ENCODE results near the gene EHF. TPM values are rescaled to one million over a fixed set of nuclear protein-coding genes. Genes with fewer than 3 reads are reported as not detected.
"Not testable (repeated sequence)": the region's sequence is repeated elsewhere in the genome, so short reads cannot be mapped to it uniquely, and the experiment has no call there.

The EHF gene
- polyA plus RNA-seq = not detected

DNA sequence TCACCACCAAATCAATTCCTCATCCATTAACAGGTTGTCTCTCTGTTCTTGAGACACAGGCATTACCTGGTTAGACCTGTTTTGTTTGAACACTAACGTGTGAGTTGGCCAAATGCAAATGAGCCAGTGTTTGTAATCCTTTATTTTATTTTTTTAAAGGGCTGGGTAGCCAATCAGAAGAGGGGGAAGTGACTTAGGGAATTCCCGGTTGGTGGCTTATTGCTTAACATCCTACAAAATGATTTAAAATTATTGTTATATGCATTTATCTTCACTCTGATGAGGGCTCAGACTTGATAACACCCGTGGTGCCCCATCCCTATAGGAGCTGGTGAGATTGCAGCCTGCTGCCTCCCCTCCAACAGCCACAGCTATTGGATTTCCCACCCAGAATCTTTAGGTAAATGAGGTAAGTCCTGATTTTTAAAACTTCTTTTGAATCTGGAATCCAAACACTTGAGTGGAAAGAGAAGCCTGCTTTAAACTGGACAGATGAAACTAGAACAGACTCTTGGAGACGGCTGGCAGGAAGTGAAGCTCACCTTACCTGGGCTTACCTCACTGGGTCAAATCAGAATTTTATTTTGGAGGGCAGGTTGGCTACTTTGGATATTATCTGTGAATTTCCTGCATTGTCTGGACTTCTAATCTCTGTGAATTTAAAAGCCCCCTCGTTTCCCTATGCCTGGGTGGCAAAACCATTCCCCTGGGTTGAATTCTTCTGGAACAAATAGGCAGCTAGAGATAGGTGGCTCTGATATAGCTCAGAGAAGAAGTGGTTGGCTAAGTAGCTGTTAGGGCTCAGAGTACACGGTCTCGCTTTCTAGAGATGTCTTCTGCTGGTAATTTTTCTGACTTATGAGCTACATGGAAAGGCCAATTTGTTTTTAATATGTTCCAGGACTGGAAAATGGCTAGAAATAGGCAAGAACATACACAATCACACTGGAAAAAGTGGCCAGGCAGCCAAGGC lies at the start of gene EHF:
Gene EHF, plus strand, starts transcription at position 274 of the 973 bp plus-strand sequence. CDS start 21,538 bp downstream, outside the sequence.
- Mint-ChIP-seq H3K27ac (no peak within 1 kb of the TSS), H3K9me3 (no peaks in the 10 kb centered on the region), H3K36me3 (no peaks in the 10 kb centered on the region), H3K27me3 (ENCODE audit: low read depth in 3 of 3) (peaks cover 12 to 29% (median 19%) of the 10 kb centered on the region in 3 donors), H3K4me3 (no peak within 1 kb of the TSS), H3K4me1 (peaks cover 5 to 17% of the 10 kb centered on the region in 2 donors)
- DNase-seq = no peak

DNA sequence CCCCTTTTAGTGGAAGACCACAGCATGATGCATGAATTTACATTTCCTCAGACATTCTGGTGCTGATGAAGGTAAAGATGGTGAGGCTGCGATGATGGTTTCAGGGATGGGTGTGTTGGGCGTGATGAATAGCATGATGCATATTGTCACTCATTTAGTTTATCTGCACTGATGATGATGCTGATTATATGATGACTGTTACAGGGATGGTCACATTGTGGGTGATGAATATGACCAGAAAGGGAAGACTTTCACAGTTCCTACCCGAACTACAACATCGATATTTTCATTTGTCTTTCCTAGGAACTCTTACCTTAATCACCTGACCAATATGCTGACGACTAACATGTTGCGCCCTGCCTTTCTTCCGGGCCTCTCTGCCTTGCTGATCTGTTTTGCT lies 47.4 kb upstream of the EHF start:
- no peaks in the 10 kb centered on the region for H3K4me1 Mint-ChIP-seq
- H3K9me3 Mint-ChIP-seq = peaks cover 0 to 2% (median 0%) of the 10 kb centered on the region in 6 donors
- no peak for DNase-seq
- H3K4me3 Mint-ChIP-seq = no peak overlapping the region
- H3K27me3 Mint-ChIP-seq (ENCODE audit: low read depth in 3 of 3) = peaks cover 6 to 22% (median 13%) of the 10 kb centered on the region in 3 donors
- H3K36me3 Mint-ChIP-seq = no peaks in the 10 kb centered on the region
- no peak overlapping the region for H3K27ac Mint-ChIP-seq

DNA sequence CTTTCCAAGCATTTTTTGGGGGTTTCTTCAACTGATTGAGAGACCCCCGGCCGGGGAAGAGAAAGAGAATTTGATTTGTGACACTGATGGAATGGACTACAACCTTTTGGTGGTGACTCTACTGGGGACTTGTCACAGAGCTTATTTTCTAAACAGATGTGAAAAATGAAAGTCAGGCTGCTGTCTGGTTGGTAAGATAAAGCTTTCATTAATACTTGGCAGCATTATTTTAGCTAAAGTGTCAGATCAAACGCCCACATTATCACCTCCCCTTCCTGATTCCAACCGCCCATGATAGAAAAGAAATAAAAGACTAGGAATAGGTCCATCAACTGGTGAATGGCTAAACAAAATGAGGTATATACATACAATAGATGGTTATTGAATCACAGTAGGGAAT lies 45.6 kb upstream of the EHF start:
- no peaks in the 10 kb centered on the region for H3K36me3 Mint-ChIP-seq
- H3K27me3 Mint-ChIP-seq (ENCODE audit: low read depth in 3 of 3) = peaks cover 4 to 17% (median 14%) of the 10 kb centered on the region in 3 donors
- peaks cover 0 to 2% (median 0%) of the 10 kb centered on the region in 6 donors for H3K9me3 Mint-ChIP-seq
- DNase-seq = no peak
- H3K4me3 Mint-ChIP-seq = no peak overlapping the region
- H3K4me1 Mint-ChIP-seq = no peaks in the 10 kb centered on the region
- H3K27ac Mint-ChIP-seq = no peak overlapping the region

DNA sequence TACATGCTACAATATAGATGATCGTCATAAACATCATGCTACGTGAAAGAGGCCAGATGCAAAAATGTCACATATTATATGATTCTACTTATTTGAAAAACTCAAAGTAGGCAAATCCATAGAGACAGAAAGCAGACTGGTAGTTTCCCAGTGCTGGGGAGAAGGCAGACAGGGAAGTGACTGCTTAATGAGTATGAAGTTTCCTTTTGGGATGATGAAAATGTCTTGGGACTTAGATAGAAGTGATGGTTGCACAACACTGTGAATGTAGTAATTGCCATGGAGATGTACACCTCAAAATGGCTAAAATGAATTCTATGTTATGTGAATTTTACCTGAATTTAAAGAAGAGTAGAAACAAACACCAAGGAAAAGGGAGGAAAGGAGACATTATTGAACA lies 45.2 kb upstream of the EHF start:
- Mint-ChIP-seq H3K27ac (no peak overlapping the region), H3K27me3 (ENCODE audit: low read depth in 3 of 3) (peaks cover under 1 to 17% (median 13%) of the 10 kb centered on the region in 3 donors)

DNA sequence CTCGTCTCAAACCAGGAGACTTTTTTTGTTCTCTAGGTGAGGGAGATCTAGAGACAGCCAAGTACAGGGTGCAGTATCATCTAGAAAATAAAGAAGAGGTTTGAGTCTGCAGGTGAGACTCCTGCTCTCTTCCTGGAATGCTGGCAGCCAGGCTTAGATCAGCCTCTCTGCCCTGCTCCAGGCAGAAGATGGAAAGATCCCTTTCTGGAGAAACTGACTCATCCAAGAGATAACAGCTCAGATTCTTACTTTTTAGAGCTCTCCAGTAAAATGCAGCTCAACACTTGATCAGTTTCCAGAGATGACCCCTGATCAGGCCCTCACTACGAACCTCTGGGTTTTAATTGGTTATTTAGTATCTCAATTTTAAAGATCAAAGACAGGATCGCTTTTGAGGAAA lies 44.6 kb upstream of the EHF start:
- Mint-ChIP-seq H3K36me3 (no peaks in the 10 kb centered on the region), H3K27ac (no peak overlapping the region), H3K27me3 (ENCODE audit: low read depth in 3 of 3) (peaks cover 0 to 16% (median 13%) of the 10 kb centered on the region in 3 donors), H3K9me3 (peaks cover 0 to 2% (median 0%) of the 10 kb centered on the region in 6 donors), H3K4me1 (no peaks in the 10 kb centered on the region), H3K4me3 (no peak overlapping the region)
- DNase-seq = no peak

More for the DNA sequence above, 45.2 kb upstream of the EHF start:
- DNase-seq = no peak
- H3K36me3 Mint-ChIP-seq = no peaks in the 10 kb centered on the region
- no peak overlapping the region for H3K4me3 Mint-ChIP-seq
- no peaks in the 10 kb centered on the region for H3K4me1 Mint-ChIP-seq
- H3K9me3 Mint-ChIP-seq = peaks cover 0 to 2% (median 0%) of the 10 kb centered on the region in 6 donors

DNA sequence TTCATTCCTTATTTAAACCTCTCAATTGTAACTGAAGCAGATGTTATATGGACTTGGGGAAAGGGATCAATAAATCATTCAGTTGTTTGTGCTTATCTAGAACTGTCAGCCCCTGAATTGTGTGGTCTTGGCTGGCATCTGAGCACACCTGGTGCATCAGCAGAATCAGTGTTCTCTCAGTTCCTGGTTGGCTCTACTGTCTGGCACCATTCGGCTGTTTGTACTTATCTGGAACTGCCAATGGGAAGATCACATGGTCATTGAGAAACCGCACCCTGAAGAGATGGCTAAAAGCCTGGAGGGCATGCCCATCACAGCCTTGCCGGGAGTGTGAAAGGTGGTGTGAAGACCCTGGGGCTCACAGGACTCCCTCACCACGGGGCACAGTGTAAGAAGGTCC lies 37.1 kb upstream of the EHF start:
- H3K4me3 Mint-ChIP-seq = no peak overlapping the region

DNA sequence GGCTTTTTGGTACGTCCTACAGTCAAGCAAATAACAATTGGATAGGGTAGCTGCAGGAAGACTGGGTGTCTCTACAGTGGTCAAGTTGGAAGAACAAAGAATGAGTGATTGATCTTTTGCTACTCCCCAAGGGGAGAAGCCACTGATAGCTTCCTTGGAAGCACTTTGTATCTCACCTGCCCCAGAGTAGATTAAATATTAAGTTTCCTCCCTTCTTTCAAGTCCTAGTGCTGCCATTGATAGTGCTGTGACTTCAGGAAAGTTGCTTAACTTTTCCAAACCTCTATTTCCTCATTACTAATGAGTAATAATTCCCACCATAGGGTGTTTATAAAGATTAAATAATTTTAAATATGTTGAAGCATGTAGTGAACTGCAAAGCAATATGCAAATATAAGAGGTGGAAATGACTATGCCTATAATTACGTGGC lies 35.6 kb upstream of the EHF start:
- Mint-ChIP-seq H3K36me3 (no peaks in the 10 kb centered on the region), H3K27me3 (ENCODE audit: low read depth in 3 of 3) (peaks cover 6 to 12% (median 7%) of the 10 kb centered on the region in 3 donors), H3K4me1 (no peaks in the 10 kb centered on the region), H3K4me3 (no peak overlapping the region), H3K27ac (no peak overlapping the region), H3K9me3 (no peaks in the 10 kb centered on the region)
- no peak for DNase-seq

More for the DNA sequence above, 37.1 kb upstream of the EHF start:
- Mint-ChIP-seq H3K27ac (no peak overlapping the region), H3K9me3 (no peaks in the 10 kb centered on the region), H3K4me1 (no peaks in the 10 kb centered on the region), H3K36me3 (no peaks in the 10 kb centered on the region), H3K27me3 (ENCODE audit: low read depth in 3 of 3) (peaks cover 6 to 12% (median 7%) of the 10 kb centered on the region in 3 donors)
- no peak for DNase-seq

DNA sequence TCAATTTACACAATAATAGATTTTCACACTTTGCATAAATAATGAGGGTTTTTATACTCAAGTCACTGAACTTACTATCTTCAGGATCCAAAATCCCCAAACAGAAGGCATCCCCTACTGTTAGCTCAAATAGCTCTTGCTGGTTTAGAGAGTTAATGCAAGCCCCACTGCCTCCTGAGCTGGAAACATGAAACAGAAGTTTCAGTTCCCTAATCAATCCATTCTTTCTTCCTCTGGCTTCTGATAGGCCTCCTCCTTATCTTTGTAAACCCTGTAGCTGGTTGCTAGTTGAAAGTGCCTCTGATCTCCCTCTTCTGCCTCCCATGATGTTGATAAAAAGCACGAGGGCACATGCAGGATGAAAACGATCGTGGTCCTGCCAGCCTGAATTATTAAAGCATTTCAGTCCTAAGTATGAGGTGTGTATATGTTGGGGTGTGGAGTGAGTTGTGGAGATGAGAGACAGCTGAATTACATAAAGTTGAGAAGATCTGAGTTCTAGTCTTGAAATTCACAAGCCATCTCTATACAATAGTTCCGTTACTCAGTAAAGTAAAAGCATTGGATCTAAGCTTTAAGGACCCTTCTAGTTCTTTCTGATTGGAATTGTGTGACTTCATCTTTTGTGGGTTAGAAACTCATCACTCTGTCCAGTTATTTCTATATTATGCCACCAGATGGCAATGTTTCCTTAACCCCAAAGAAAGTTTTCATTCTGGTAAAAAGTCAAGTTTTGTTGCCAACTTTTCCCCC lies 35.0 kb upstream of the EHF start:
- Mint-ChIP-seq H3K4me1 (no peaks in the 10 kb centered on the region), H3K36me3 (no peaks in the 10 kb centered on the region), H3K9me3 (no peaks in the 10 kb centered on the region), H3K27me3 (ENCODE audit: low read depth in 3 of 3) (peaks cover 5 to 12% (median 6%) of the 10 kb centered on the region in 3 donors), H3K4me3 (no peak overlapping the region), H3K27ac (no peak overlapping the region)
- peak; percentile 17 to 32 (median 29) for DNase-seq

DNA sequence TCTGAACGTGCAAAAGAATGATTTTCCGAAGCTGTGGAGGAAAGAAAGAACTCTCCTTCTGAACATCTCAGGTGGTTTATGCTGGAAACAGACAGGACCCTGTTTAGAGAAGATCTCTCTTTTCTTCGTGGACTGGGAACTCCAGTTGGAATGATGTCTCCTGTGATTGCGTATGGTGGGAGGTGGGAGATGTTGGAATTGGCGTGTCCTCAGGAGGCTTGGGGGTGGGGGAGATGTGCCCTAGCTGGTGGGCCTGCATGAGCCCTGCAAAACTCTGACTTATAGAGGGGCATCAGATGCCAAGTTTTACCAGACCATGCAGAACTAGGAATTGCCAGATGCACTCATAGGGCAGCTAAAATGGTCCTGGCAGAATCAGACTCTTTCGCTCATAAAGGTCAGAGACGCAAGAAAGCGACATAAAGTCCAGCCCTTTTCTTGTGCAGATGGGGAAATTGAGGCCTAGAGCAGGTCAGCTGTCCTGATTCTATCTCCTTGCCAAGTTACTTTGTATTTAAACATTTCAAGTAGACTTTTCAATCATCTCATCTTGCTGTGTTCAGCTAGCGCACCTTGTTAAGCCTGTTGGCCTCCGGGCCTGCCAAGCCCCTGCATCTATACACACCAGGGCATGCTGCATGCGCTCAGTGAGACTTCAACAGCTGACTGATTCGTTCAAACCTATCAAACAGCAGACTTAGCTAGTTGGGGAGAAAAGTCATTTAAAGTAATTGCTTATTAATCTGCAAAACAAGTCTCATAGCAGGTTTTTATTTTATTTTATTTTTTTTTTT lies 34.2 kb upstream of the EHF start:
- no peaks in the 10 kb centered on the region for H3K9me3 Mint-ChIP-seq
- H3K4me1 Mint-ChIP-seq = no peaks in the 10 kb centered on the region
- H3K27ac Mint-ChIP-seq = no peak overlapping the region
- no peaks in the 10 kb centered on the region for H3K36me3 Mint-ChIP-seq
- peaks cover 6 to 14% (median 10%) of the 10 kb centered on the region in 3 donors for H3K27me3 Mint-ChIP-seq (ENCODE audit: low read depth in 3 of 3)
- H3K4me3 Mint-ChIP-seq = no peak overlapping the region
- DNase-seq = no peak

DNA sequence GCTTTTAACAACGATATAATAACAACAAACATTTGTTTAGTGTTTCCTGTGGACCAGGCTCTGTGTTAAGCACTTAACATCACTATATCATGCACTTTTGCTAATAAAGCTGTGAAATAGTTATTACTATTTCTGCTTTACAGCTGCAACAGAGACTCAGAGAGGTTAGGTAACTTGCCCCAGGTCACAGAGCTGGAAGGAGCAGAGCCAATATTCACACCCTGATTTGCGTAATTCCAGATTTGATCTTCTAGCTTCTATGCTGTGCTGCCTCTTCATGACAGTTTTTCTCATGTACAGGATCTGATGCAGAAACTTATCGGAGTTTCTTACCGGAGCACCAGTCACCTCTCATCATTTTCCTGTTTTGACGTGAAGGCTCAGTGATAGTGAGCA lies 33.6 kb upstream of the EHF start:
- Mint-ChIP-seq H3K4me3 (no peak overlapping the region), H3K27me3 (ENCODE audit: low read depth in 3 of 3) (peaks cover 6 to 14% (median 12%) of the 10 kb centered on the region in 3 donors), H3K4me1 (no peaks in the 10 kb centered on the region), H3K27ac (no peak overlapping the region), H3K36me3 (no peaks in the 10 kb centered on the region), H3K9me3 (no peaks in the 10 kb centered on the region)
- DNase-seq = no peak

DNA sequence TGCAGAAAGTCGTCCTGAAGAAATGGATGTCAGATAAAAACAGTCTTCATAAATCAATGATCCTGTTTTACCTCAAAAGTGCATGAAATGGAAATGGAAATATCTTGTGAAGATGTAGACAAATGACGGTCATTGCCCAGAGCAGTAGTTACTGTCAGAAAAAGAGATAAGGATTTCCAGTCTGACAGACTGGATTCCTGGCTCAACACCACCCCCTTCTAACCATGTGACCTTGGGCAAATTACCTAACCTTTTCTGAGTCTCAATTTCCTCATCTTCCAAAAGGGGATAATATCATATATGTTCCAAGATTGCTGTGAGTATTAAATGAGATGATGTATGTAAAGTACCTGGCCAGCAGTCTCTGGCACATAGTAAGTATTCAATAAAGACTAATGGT lies 32.9 kb upstream of the EHF start:
- DNase-seq = no peak
- H3K27me3 Mint-ChIP-seq (ENCODE audit: low read depth in 3 of 3) = peaks cover 9 to 18% (median 18%) of the 10 kb centered on the region in 3 donors
- peaks cover 0 to 2% (median 0%) of the 10 kb centered on the region in 6 donors for H3K9me3 Mint-ChIP-seq
- H3K4me1 Mint-ChIP-seq = no peaks in the 10 kb centered on the region
- H3K27ac Mint-ChIP-seq = no peak overlapping the region
- no peak overlapping the region for H3K4me3 Mint-ChIP-seq
- H3K36me3 Mint-ChIP-seq = peaks cover 0 to 2% (median 0%) of the 10 kb centered on the region in 3 donors

DNA sequence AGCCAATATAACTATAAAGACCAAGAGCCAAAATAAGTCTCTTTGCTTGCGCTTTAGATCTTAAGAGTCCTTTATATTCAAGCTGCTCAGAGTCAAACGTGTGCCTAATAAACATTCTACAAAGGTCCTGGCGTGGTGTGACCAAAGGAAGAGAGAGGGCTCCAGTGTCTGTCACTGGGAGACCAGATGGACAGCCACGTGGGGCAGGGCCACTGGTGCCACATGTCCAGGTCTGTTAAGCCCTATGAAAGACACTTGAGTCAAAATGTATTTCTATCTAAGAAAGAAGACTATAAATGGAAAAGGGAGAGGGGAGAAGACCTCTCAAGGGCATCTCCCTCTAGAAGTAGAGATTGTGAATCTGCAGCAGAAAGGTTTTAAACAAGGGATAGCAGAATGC lies 32.2 kb upstream of the EHF start:
- Mint-ChIP-seq H3K9me3 (peaks cover 0 to 6% (median under 1%) of the 10 kb centered on the region in 6 donors), H3K36me3 (peaks cover 0 to 3% (median 0%) of the 10 kb centered on the region in 3 donors), H3K4me3 (no peak overlapping the region), H3K27me3 (ENCODE audit: low read depth in 3 of 3) (peaks cover 9 to 20% (median 17%) of the 10 kb centered on the region in 3 donors), H3K4me1 (no peaks in the 10 kb centered on the region), H3K27ac (no peak overlapping the region)
- no peak for DNase-seq

DNA sequence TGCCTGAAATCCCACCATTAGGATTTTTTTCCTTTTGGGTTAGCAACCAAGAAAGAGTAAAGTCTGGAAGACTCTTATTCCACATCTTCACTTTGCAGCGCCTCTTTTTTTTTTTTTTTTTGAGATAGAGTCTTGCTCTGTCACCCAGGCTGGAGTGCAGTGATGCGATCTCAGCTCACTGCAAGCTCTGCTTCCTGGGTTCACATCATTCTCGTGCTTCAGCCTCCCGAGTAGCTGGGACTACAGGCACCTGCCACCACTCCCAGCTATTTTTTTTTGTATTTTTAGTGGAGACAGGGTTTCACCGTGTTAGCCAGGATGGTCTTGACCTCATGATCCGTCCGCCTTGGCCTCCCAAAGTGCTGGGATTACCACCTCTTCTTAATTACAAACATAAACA lies 31.7 kb upstream of the EHF start:
- peaks cover 9 to 25% (median 19%) of the 10 kb centered on the region in 3 donors for H3K27me3 Mint-ChIP-seq (ENCODE audit: low read depth in 3 of 3)
- not testable (repeated sequence) for H3K4me3 Mint-ChIP-seq, H3K36me3 Mint-ChIP-seq, H3K27ac Mint-ChIP-seq, H3K4me1 Mint-ChIP-seq, DNase-seq, H3K9me3 Mint-ChIP-seq
